GM18498 (cell line): ENCODE results near the gene PTPRD.

ENCODE experiments used
- ATAC-seq: cut with Tn5 transposase; IDR thresholded peaks from one replicate; pipeline ENCODE4 v1.9.1; 2021; ENCODE audit warnings: mild to moderate bottlenecking, moderate library complexity; ENCODE audit not compliant: unreplicated experiment

PTPRD gene

DNA sequence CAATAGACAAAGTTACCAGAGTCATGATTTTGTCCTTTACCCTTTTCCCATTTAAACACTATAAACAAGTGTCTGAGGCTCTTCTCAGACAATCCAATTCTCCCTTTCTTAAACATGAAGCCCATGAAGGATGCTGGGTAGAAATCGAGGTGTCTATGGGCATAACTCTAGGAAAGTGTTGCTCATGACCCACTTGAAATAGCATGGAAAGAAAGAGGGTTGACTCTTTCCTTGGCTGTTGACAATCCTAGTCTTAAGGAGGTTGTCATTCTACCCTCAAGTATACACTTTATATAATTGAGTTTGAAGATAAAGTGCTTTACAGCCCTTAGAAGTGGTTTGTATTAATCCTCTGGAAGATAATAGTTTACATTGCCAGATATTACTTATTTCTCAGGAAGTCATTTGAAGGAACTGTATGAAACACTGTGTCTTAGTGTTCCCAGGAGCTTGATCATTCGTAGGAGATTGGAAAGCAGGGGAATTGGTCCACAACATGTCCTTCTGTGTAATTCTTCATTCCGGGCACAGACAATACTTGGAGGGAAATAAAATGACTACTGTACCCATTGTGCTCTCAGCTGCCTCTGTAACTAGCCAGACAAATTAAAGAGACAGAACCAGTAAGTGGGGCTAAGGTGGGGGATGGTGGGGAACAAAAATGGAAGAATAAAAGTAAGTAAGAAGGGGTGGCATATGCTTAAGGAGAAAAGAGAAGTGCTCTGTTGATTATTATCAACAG is 1734.9 kb downstream of the PTPRD start:
- ATAC-seq: no peak

- ATAC-seq: no peak
These were observed 1736.5 kb downstream of the PTPRD start for GRCh38 chr9:8876303-8876702.

DNA sequence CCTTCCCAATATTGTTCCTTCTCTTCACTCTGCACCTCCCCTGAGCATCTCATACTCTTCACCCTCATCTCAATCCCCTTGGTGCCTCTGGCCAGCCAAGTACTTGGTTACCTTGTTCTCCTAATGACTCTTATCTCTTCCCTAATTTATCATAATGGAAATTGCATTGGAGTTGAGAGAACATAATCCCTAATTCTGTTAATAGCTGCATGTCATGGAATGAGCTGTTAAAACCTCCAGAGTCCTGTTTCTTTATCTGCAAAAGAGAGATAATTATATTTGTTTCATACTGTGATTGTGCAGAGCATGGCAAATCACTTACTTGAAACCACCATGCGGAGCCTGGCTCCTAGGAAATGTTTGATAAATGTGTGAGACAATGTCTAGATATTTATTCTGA is 1738.3 kb downstream of the PTPRD start:
- ATAC-seq: no peak

DNA sequence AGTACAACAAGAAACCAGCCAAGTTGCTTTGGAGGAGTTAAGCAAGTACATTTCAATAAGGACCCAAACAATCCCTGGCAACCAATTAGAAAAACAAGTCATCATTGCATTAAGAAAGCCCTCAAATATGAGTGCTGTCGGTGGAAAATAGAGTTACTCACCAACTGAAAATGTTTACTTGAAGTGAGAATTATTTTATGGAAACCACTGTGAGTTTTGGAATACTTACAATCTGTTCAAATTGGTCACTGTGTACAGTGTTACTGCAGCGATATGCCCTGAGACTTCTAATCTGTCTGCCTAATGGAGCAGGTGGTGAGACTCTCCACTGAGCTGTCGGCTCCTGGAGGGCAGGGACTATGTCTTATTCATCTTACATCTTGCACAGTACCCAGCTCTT is 1740.0 kb downstream of the PTPRD start:
- ATAC-seq: no peak

- ATAC-seq: no peak
These were observed 1740.9 kb downstream of the PTPRD start for GRCh38 chr9:8871796-8872445.

DNA sequence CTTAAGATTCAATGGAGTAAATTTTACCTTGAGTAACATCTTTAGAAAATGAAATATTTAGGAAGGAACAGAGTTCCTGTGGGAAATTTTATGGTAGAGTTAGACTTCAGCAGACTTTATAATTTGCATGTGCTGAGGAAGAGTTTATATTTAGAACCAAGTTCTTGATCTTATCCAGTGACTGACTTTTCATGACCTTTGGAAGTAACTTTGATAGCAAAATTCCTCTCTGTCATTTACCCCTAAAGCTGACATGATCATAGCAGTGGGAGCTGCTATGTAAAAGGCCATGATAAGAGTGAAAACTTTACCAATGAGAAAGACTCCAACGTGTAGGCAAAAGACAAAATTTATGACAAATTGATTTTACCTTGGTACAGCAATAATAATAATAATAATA is 1741.4 kb downstream of the PTPRD start:
- ATAC-seq: no peak

- ATAC-seq: no peak
These were observed 1743.0 kb downstream of the PTPRD start for GRCh38 chr9:8869812-8870211.

DNA sequence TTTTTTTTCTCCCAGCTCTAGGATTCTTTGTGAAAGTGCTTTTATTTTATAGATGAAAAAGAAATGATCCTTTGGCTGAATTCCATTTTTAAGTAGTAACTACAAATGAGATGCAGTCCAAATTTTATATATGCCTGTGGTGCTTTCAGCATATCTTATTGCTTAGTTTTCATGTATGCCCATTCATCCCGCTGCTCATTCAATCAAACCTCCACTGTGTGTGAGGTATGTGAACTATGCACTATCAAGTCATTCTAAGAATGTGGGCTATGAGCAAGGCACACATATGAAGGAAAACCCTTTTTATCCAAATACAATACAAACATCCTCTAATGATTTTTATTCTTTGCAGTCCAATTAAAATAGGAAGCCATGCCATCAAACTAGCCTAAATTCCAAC is 1744.2 kb downstream of the PTPRD start:
- no peak for ATAC-seq

- no peak for ATAC-seq
These were observed 1745.7 kb downstream of the PTPRD start for GRCh38 chr9:8867148-8867547.

DNA sequence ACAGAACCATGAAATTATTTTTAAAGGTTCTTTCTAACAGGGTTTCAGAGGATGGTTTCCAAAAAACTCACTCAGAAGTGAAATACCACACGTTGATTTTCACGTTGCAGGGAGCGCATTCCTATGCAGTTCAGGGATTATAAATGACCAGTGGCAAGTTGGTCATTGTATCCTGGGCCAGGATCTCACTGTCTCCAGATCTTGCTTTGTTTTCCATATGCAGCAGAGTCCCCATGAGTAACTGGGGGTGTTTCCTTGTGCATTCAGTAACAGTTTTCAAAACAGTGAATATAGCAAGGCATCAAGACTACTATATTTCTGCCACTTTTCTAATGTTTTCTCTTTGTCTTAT is 1748.3 kb downstream of the PTPRD start:
- no peak for ATAC-seq

DNA sequence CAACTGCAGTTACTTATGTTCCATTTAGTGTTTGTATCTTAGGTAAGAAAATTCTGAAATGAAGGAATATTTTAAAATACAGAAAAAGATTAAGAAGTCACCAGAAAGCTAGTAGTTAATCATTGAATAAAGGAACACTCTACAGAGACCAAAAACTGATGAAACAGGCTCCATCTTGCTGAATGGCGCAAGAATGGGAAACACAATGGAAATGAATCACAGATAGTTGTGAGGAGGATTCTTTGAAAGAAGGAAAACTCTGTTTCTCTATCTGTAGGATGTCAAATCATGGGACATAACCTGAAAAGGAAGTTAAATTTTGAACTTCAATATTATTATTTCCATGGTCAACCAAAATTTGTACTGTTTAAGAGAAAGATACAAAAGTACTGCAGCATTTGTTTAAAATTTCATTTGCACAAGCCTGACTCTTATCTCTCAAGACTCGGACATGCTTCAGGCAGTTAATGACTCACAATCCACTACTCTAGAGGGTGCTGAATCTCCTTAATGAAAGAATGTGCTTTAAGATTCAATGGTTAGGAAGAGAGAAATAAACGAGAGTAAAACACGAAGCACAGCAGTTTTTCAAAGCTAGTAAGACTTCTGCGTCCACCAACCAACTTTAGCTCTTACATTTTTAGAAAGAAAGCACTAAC is 1748.8 kb downstream of the PTPRD start:
- no peak for ATAC-seq

- ATAC-seq: no peak
These were observed 1749.7 kb downstream of the PTPRD start for GRCh38 chr9:8863069-8863468.

DNA sequence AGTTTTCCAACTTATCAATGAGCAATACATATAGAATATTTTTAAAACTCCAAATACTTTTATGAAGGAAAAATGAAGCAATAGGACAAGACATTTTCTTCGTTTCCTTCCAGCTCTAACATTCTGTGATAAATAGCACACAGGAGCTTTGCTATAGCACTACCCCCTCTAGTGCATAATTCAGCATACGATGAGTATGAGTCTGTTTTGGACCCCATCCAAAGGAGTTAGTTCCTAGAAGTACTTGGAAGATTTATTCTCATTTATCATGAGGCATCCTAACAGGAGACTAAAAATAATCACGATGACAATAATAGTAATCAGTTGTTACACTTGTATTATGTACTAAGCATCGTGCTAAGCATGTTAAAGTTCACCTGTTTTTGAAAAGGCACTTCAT is 1751.9 kb downstream of the PTPRD start:
- no peak for ATAC-seq

DNA sequence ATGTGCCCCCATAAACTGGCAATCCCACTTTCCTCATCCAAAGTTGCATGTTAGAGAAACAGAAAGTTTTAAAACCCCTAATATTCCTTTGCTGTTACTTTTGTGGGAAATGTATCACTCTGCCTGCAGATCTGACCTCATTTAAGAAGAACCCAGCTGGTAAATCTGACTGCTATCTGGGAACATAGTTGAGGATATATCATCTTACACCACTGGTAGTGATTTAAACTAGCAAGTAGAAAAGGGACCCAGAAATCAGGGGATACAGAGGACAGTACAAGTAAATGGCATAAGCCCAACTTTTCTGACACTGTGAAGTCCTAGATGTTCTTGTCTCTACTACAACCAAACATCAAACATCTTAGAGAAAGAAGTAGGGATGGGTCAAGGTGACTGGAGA is 1752.7 kb downstream of the PTPRD start:
- no peak for ATAC-seq

DNA sequence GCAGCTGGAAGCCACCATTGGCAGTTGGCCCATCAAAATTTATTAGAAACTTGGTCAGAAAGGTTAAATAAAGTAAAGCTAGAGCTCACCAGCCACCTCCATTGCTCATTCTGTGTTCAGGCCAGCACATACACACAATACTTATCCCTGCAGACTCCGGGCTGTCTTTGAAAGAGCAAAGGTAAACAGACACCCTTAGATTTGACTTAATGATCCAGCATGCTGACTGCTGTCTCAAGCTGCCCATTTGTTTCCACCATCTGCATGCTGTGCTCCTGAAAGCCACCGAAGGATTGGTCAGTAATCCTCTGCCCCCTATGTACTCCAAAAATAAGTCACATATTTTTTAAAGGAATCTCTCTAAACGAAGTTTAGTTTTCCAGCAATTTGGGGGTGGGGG is 1753.4 kb downstream of the PTPRD start:
- ATAC-seq: no peak

GRCh38 chr9:8858596-8859161 is 1754.1 kb downstream of the PTPRD start:
- ATAC-seq: no peak

DNA sequence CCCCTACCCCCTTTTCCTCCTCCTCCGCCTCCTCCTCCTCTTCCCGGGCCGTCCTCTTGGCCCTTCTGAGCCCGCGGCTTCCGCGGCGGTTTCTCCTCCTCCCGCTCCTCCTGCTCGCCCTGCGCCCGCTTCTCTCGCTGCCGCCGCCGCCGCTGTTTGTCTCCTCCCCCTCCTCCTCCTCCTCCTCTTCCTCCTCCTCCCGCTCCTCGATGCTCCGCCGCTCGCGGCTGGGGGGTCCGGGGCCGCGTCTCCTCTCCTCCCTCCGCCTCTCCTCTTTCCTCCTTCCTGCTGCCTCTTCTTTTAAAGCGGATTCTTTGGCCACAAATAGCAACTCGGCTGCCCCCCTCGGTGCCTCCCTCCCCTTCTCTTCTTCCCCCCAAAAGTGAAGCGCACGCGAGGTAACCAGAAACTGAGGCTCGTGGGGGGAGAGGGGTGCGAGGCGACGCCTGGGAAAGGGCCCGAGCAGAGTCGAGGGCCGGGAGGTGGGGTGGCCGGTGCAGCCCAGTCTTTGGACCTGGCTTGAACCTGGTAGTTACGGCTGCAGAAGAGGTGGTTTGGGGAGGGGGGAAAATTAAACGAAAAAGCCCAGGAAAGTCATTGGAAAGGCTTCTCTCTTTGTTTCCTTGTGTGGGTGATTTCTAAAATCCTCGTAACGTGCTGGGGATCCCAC is 1754.7 kb downstream of the PTPRD start:
- no peak for ATAC-seq

- no peak for ATAC-seq
These were observed 1755.5 kb downstream of the PTPRD start for GRCh38 chr9:8857068-8857925.

- ATAC-seq: no peak
These were observed 1756.3 kb downstream of the PTPRD start for GRCh38 chr9:8856396-8857067.

- no peak for ATAC-seq
These were observed 1757.8 kb downstream of the PTPRD start for GRCh38 chr9:8855046-8855445.
